ENCODE results near the gene CYP2F1.
"Not testable (repeated sequence)": the region's sequence is repeated elsewhere in the genome, so short reads cannot be mapped to it uniquely, and the experiment has no call there.

Gene CYP2F1

GRCh38 chr19:41114132-41114531 lies at the start of gene CYP2F1:
TSS of gene CYP2F1 (plus strand) at chr19:41114432. CDS start at chr19:41116189, 1,757 bp downstream.
- FAIRE-seq = no peak

DNA sequence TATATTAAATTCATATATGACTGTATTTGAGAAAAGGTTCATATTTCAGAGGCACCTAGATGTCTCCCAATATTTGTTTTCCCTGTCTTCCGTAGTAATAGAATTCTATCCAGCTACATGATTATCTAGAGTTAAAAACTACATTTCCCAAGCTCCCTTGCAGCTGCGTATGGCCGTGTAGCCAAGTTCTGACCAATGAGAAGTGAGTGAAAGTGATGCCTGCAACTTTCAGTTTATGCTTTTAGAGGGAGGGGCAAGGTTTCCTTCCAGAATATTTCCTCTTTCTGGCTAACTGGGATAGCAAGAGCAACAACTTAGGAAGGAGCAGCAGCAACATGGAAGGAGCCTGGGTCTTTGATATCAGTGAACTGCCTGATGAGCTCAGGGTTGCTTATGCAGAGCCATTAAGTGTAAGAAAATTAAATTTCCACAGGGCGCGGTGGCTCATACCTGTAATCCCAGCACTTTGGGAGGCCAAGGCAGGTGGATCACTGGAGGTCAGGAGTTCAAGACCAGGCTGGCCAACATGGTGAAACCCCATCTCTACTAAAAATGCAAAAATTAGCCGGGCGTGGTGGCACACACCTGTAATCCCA lies 49.2 kb upstream of the CYP2F1 start:
- no peak for FAIRE-seq

DNA sequence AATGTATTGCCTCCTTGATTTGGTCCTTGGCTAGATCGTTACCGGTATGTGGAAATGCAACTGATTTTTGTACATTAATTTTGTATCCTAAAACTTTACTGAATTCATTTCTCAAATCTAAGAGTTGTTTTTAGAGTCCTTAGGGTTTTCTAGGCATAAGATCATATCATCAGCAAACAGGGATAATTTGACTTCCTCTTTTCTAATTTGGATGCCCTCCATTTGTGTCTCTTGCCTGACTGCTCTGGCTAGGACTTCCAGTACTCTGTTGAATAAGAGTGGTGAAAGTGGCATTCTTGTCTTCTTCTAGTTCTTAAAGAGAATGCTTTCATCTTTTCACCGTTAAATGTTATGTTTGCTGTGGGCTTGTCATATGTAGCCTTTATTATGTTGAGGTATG lies 37.9 kb upstream of the CYP2F1 start:
- FAIRE-seq = no peak

GRCh38 chr19:41083516-41083915 lies 30.7 kb upstream of the CYP2F1 start:
- FAIRE-seq = no peak

- no peak for FAIRE-seq
Observed at GRCh38 chr19:41085748-41086415, 28.4 kb upstream of the CYP2F1 start.

DNA sequence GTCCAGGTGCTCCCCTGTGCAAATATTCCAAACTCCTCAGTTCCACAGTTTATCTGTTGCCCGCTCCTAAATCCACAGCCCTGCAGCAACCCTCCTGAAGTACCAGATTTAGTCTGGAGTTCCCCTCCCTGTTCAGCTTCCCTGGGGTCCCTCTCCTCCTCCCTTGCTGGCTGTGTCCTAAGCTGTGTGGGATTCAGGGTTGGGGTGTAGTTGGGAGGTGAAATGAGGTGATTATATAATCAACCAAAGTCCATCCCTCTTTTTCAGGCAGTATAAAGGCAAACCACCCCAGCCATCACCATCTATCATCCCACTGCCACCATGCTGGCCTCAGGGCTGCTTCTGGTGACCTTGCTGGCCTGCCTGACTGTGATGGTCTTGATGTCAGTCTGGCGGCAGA lies 26.1 kb upstream of the CYP2F1 start, which contains the start of gene CYP2A13:
TSS of gene CYP2A13 (plus strand) at position 301 of the 400 bp plus-strand sequence. CDS start at position 322, 21 bp downstream.
- FAIRE-seq = no peak

GRCh38 chr19:41089959-41090358 lies 24.3 kb upstream of the CYP2F1 start:
- FAIRE-seq = no peak

- no peak for FAIRE-seq
Observed at GRCh38 chr19:41095703-41096102, 18.5 kb upstream of the CYP2F1 start.

DNA sequence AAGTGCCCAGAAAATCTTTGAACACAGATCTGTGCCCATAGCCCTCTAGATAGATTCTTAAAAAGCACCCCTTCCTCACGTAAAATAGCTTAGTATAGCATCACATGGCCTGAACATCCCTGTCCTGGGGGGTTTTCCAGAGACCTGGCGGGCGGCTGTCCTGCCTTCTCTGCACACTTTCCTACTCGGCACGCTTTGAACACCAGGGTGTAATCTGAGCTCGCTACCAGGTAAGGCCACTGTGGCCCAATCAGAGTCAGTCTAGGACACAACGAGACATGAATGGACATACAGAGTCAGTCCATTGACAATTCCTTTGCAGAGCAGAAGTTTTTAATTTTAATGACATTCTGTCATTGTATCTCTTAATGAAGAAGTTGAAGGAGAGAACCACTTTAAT lies 17.9 kb upstream of the CYP2F1 start:
- no peak for FAIRE-seq

- no peak for FAIRE-seq
Observed at GRCh38 chr19:41097302-41097701, 16.9 kb upstream of the CYP2F1 start.

GRCh38 chr19:41098762-41099161 lies 15.5 kb upstream of the CYP2F1 start:
- no peak for FAIRE-seq

GRCh38 chr19:41102210-41102609 lies 12.0 kb upstream of the CYP2F1 start:
- FAIRE-seq = not testable (repeated sequence)

GRCh38 chr19:41106177-41106576 lies 8.1 kb upstream of the CYP2F1 start:
- no peak for FAIRE-seq

GRCh38 chr19:41111296-41111695 lies 2.9 kb upstream of the CYP2F1 start:
- FAIRE-seq = no peak

- no peak for FAIRE-seq
Observed at GRCh38 chr19:41111750-41112295, 2.4 kb upstream of the CYP2F1 start.

DNA sequence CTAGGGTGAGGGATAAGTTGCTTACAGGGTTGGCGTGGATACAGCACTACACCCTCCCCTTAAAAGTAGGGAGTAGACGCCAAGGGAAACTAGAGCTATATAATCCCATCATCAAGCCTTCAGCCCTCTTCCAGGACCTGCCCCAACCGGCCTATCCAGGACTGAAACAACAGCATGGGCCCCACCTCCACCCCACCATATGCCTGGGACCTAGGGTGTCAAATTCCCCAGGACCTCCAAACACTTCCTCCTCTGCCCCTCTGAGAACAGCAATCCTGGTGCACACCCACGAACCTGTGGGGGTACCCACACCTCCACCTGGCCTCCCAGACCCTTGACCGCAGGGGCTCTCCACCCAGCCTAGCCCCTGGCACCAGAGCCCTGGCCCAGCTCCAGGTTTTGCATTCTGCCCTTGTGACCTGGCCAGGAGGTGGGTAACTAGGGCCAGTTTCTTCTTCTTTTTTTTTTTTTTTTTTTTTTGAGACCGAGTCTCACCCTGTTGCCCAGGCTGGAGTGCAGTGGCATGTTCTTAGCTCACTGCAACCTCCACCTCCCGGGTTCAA lies 1.4 kb upstream of the CYP2F1 start:
- FAIRE-seq = no peak

DNA sequence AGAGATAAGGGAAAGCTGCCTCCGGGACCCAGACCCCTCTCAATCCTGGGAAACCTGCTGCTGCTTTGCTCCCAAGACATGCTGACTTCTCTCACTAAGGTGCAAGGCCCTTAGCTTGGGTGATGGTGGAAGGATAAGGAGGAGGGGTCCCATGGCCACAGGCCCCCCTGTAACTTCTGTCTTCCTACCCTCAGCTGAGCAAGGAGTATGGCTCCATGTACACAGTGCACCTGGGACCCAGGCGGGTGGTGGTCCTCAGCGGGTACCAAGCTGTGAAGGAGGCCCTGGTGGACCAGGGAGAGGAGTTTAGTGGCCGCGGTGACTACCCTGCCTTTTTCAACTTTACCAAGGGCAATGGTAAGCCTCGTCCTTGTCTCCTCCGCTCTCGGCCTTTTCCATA lies 2.0 kb downstream of the CYP2F1 start:
- FAIRE-seq = no peak

DNA sequence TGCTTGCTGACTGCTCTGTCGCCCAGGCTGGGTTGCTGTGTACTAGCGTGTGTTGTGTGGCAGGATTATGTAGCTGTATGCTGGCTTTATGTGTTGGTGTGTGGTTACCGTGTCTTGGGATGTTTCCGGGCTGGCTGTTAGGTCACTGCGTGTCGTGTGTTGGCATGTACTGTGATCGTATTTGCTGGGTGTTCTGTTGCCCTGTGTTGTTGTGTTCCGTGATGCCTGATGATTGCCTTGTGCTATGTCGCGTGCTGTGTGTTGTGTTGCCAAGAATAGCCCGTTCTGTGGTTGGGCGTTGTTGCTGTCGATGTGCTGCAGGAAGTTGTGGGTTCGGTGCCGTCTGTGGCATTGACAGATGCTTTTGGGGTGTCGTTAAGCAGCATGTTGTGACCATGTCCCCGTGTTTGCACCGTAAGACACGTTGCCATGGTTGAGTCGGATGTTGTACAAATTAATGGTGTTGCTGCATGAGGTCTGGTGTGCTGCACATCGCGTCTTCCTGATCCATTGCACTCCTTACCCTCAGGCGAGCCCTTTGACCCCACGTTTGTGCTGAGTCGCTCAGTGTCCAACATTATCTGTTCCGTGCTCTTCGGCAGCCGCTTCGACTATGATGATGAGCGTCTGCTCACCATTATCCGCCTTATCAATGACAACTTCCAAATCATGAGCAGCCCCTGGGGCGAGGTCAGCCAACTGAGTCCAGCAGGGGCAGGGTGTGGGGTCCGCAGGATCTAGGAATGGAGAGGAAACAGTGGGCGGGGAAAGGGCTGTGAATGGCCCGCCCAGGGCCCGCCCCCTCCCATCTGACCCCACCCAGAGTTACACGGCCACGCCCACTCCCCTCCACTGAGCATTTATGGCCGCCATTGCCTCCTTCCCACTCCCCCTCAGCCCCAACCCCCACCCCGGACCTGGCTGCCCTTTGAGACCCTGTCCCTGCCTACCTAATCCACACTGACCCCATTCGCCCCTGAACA lies 7.0 kb downstream of the CYP2F1 start:
- FAIRE-seq = not testable (repeated sequence)

DNA sequence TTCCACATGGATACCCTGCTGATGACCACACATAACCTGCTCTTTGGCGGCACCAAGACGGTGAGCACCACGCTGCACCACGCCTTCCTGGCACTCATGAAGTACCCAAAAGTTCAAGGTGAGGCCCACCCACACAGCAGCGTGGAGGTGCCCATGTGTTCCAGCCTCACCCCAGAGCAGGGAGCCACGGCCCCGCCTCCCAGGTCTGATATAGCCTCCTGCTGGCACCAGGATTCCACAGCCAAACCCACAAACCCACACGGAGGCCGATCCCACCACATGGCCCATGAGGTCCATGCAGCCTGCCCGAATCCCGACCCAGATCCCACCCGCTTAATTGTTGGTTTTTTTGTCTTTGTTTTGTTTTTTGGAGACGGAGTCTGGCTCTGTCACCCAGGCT lies 8.6 kb downstream of the CYP2F1 start:
- not testable (repeated sequence) for FAIRE-seq

- FAIRE-seq = no peak
Observed at GRCh38 chr19:41123716-41124294, 9.6 kb downstream of the CYP2F1 start.

DNA sequence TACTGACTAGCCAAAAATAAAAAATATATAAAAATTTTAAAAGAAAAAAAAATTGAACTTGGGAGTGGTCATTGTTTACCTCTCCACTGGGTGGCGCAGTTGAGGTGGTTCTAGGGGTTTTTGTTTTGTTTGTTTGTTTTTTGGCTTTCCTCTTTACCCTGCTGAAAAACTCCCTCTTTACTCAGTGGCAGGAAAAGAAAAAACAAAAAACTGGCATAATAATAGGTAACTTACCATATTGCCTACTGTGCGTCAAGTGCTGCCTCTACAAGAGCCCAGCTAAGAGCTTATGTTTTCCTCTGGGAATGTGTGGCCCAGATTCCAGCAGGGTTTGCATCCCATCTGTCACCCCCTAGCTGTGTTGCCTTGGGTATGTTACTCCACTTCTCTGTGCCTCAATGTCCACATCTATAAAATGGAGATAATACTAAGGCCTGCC lies 12.6 kb downstream of the CYP2F1 start:
- FAIRE-seq = not testable (repeated sequence)

DNA sequence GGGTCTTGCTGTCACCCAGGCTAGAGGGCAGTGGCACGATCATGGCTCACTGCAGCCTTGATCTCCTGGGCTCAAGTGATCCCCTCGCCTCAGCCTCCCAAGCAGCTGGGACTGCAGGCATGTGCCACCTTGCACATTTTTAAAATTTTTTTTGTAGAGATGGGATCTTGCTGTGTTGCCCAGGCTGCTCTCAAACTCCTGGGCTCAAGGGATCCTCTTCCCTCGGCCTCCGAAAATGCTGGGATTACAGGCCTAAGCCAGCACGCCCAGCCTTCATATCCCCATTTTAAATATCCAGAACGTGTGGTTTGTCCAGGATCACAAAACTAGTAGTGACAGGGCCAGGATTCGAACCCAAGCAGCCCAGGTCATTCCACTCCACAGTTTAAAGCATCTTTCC lies 13.1 kb downstream of the CYP2F1 start:
- FAIRE-seq = not testable (repeated sequence)

Measured in endometrium (tissue), 2 donors.